Ectodermal cell (in vitro differentiated cells): ENCODE measurements around the gene YIPF2. TPM values are rescaled to one million over a fixed set of nuclear protein-coding genes. Genes with fewer than 3 reads are reported as not detected.

ENCODE experiments used
- H3K27ac ChIP-seq: 2 replicates; pipeline ENCODE4 v1.7.0; 2013; ENCODE audit warnings: mild to moderate bottlenecking, low read depth, low read length; ENCODE audit not compliant: insufficient read depth, poor library complexity, severe bottlenecking
- H3K27me3 ChIP-seq: 2 replicates; pipeline ENCODE4 v1.7.0; 2013; ENCODE audit warnings: mild to moderate bottlenecking, low read length; ENCODE audit not compliant: insufficient read depth, control insufficient read depth, poor library complexity, severe bottlenecking
- H3K36me3 ChIP-seq: one replicate; pipeline ENCODE4 v1.7.0; 2013; ENCODE audit warnings: low read length; ENCODE audit not compliant: control insufficient read depth, insufficient read depth
- H3K4me1 ChIP-seq: one replicate; pipeline ENCODE4 v1.7.0; 2013; ENCODE audit warnings: low read length; ENCODE audit not compliant: control insufficient read depth, insufficient read depth
- H3K4me3 ChIP-seq: 2 replicates; pipeline ENCODE4 v1.7.0; 2013; ENCODE audit warnings: low read depth, low read length, control low read depth; ENCODE audit not compliant: insufficient read depth
- H3K9me3 ChIP-seq: 2 replicates; pipeline ENCODE4 v1.7.0; 2013; ENCODE audit warnings: mild to moderate bottlenecking, low read length, moderate library complexity; ENCODE audit not compliant: control insufficient read depth
- WGBS, 2 experiments: methylation state at CpG; one replicate each; pipeline ENCODE4 v1.1.7; 2013; ENCODE audit warnings: missing lambda C conversion rate in 2 of 2; 5-methylcytosine and 5-hydroxymethylcytosine counted together
- polyA plus RNA-seq, 4 experiments: library from polyadenylated mRNA; stranded (reverse); fragments of 50-300 nt; gene quantifications; one replicate each; pipeline ENCODE4 v1.2.3, GENCODE V29; 2013

Gene YIPF2
- 29.6 TPM for polyA plus RNA-seq (2013, experiment 1 of 4)
- polyA plus RNA-seq (2013, experiment 2 of 4): 32.0 TPM
- polyA plus RNA-seq (2013, experiment 3 of 4): 27.9 TPM
- polyA plus RNA-seq (2013, experiment 4 of 4): 33.0 TPM

GRCh38 chr19:10928563-10929401 lies at the start of gene YIPF2, which contains the start of gene TIMM29:
YIPF2 (minus strand) TSS chr19:10928639; CDS start chr19:10928410, 229 bp downstream.
TIMM29 (plus strand) TSS chr19:10928811; CDS start chr19:10928823, 12 bp downstream.
- H3K9me3 ChIP-seq: no peaks in the 10 kb centered on the region
- H3K27me3 ChIP-seq: no peaks in the 10 kb centered on the region
- H3K4me1 ChIP-seq: peaks cover 3% of the 10 kb centered on the region
- H3K4me3 ChIP-seq: peak within 1 kb of the TSS; percentile 96
- 0% methylated on average over 96 of the region's 96 CpGs for WGBS, 2 experiments
- peaks cover 3% of the 10 kb centered on the region for H3K36me3 ChIP-seq
- H3K27ac ChIP-seq: peak within 1 kb of the TSS; percentile 26

- Histone ChIP-seq H3K36me3 (peaks cover 3% of the 10 kb centered on the region), H3K9me3 (no peaks in the 10 kb centered on the region), H3K4me1 (no peaks in the 10 kb centered on the region), H3K27ac (no peak overlapping the region), H3K4me3 (no peak overlapping the region), H3K27me3 (no peaks in the 10 kb centered on the region)
- WGBS, 2 experiments: 95 to 98% methylated on average over 5 of the region's 5 CpGs
Observed at GRCh38 chr19:10977742-10978092, 49.3 kb upstream of the YIPF2 start.

- Histone ChIP-seq H3K27me3 (no peaks in the 10 kb centered on the region), H3K27ac (no peak overlapping the region), H3K4me3 (no peak overlapping the region), H3K9me3 (no peaks in the 10 kb centered on the region), H3K4me1 (no peaks in the 10 kb centered on the region), H3K36me3 (peaks cover 3% of the 10 kb centered on the region)
- WGBS, 2 experiments: 95 to 96% methylated on average over 19 of the region's 19 CpGs
Observed at GRCh38 chr19:10976131-10976892, 47.9 kb upstream of the YIPF2 start.

GRCh38 chr19:10975374-10976130 lies 47.1 kb upstream of the YIPF2 start:
- Histone ChIP-seq H3K27ac (no peak overlapping the region), H3K27me3 (no peaks in the 10 kb centered on the region), H3K4me3 (no peak overlapping the region), H3K9me3 (no peaks in the 10 kb centered on the region), H3K36me3 (peaks cover under 1% of the 10 kb centered on the region), H3K4me1 (no peaks in the 10 kb centered on the region)
- 92 to 95% methylated on average over 19 of the region's 19 CpGs for WGBS, 2 experiments

GRCh38 chr19:10971107-10971726 lies 42.8 kb upstream of the YIPF2 start:
- Histone ChIP-seq H3K4me1 (no peaks in the 10 kb centered on the region), H3K36me3 (no peaks in the 10 kb centered on the region), H3K4me3 (no peak overlapping the region), H3K27ac (no peak overlapping the region), H3K9me3 (no peaks in the 10 kb centered on the region), H3K27me3 (no peaks in the 10 kb centered on the region)
- WGBS, 2 experiments: 93 to 95% methylated on average over 8 of the region's 8 CpGs

GRCh38 chr19:10968527-10969135 lies 40.2 kb upstream of the YIPF2 start:
- H3K4me3 ChIP-seq: no peak overlapping the region
- WGBS, 2 experiments: 87 to 88% methylated on average over 10 of the region's 10 CpGs
- H3K36me3 ChIP-seq: no peaks in the 10 kb centered on the region
- no peak overlapping the region for H3K27ac ChIP-seq
- H3K9me3 ChIP-seq: no peaks in the 10 kb centered on the region
- no peaks in the 10 kb centered on the region for H3K4me1 ChIP-seq
- H3K27me3 ChIP-seq: no peaks in the 10 kb centered on the region

- Histone ChIP-seq H3K9me3 (no peaks in the 10 kb centered on the region), H3K36me3 (no peaks in the 10 kb centered on the region), H3K4me3 (no peak overlapping the region), H3K4me1 (peaks cover 6% of the 10 kb centered on the region), H3K27ac (no peak overlapping the region), H3K27me3 (no peaks in the 10 kb centered on the region)
- 90 to 93% methylated on average over 8 of the region's 8 CpGs for WGBS, 2 experiments
Observed at GRCh38 chr19:10966809-10967208, 38.4 kb upstream of the YIPF2 start.

- Histone ChIP-seq H3K9me3 (no peaks in the 10 kb centered on the region), H3K4me1 (peaks cover 6% of the 10 kb centered on the region), H3K36me3 (no peaks in the 10 kb centered on the region), H3K4me3 (no peak overlapping the region), H3K27ac (no peak overlapping the region), H3K27me3 (no peaks in the 10 kb centered on the region)
- WGBS, 2 experiments: 96 to 99% methylated on average over 3 to 6 of the region's 6 CpGs
Observed at GRCh38 chr19:10965398-10965797, 37.0 kb upstream of the YIPF2 start.

- H3K27me3 ChIP-seq: no peaks in the 10 kb centered on the region
- H3K27ac ChIP-seq: no peak overlapping the region
- peaks cover 6% of the 10 kb centered on the region for H3K4me1 ChIP-seq
- WGBS, 2 experiments: 94 to 98% methylated on average over 4 of the region's 4 CpGs
- no peak overlapping the region for H3K4me3 ChIP-seq
- H3K9me3 ChIP-seq: no peaks in the 10 kb centered on the region
- H3K36me3 ChIP-seq: no peaks in the 10 kb centered on the region
Observed at GRCh38 chr19:10964903-10965302, 36.5 kb upstream of the YIPF2 start.
